HAP-1 (cell line): Measurements from ENCODE around the gene RANBP3.

Source experiments
- DNase-seq, 2 experiments: peaks; one replicate each; pipeline ENCODE4 v3.0.0-alpha.2; 2016 to 2020; ENCODE audit warnings: low spot score in 2 of 2
- H3K27me3 ChIP-seq: fragments of 250-450 bp; sonication (Bioruptor Pico); 2 replicates; pipeline ENCODE4 v1.5.1; 2020; ENCODE audit warnings: low read depth, mild to moderate bottlenecking, moderate library complexity
- H3K36me3 ChIP-seq: fragments of 250-450 bp; sonication (Bioruptor Pico); replicated peaks from 2 replicates; pipeline ENCODE4 v1.5.1; 2020; ENCODE audit warnings: mild to moderate bottlenecking
- H3K4me1 ChIP-seq: fragments of 250-450 bp; sonication (Bioruptor Pico); 2 replicates; pipeline ENCODE4 v1.5.1; 2020; ENCODE audit warnings: mild to moderate bottlenecking
- H3K4me3 ChIP-seq: fragments of 250-450 bp; sonication (Bioruptor Pico); 2 replicates; pipeline ENCODE4 v1.5.1; 2020; ENCODE audit warnings: mild to moderate bottlenecking, moderate library complexity
- H3K9me3 ChIP-seq: fragments of 250-450 bp; sonication (Bioruptor Pico); 2 replicates; pipeline ENCODE4 v1.5.1; 2020; ENCODE audit warnings: mild to moderate bottlenecking, moderate library complexity
- in situ Hi-C: fragments of 300-500 bp; cut with MboI; formaldehyde crosslinking; loops from 3 replicates; pipeline ENCODE4 v1.14.3; 2020; ENCODE audit warnings: low sequenced_read_pairs, inconsistent platforms, mixed read lengths

RANBP3 gene

DNA sequence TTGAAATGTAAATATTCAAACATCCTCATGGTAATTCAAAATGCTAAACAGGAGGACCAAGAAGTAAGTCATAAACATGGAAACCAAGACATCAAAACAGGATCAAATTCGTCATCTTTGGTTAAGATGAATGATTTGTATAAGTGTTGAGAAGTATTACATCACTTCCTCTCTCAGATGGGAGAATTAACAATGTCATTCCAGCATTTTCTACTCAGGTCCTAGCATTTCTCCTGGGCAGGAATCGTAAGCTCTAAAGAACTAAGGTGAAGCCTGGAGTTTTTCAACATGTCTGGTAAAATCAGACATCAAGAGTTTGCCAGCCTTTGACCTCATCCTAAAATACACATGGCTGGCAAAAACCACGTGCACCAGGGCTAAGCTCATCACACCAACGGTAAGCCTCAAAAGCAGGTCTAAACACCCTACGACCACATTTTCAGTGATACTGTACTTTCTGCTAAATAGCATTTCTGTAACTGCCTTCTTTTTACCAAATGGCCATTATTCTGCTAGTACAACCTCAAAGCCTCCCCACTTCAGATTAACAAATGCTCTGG lies 24.8 kb downstream of the RANBP3 start:
- no peak overlapping the region for H3K4me3 ChIP-seq
- H3K27me3 ChIP-seq = no peaks in the 10 kb centered on the region
- no peaks in the 10 kb centered on the region for H3K9me3 ChIP-seq
- peaks cover 40% of the 10 kb centered on the region for H3K4me1 ChIP-seq
- peaks cover 12% of the 10 kb centered on the region; the same call in 1 of the 2 replicates for H3K36me3 ChIP-seq
- peak in 1 of 2 experiments; percentile 36 for DNase-seq
- in situ Hi-C loops = no loop called here

DNA sequence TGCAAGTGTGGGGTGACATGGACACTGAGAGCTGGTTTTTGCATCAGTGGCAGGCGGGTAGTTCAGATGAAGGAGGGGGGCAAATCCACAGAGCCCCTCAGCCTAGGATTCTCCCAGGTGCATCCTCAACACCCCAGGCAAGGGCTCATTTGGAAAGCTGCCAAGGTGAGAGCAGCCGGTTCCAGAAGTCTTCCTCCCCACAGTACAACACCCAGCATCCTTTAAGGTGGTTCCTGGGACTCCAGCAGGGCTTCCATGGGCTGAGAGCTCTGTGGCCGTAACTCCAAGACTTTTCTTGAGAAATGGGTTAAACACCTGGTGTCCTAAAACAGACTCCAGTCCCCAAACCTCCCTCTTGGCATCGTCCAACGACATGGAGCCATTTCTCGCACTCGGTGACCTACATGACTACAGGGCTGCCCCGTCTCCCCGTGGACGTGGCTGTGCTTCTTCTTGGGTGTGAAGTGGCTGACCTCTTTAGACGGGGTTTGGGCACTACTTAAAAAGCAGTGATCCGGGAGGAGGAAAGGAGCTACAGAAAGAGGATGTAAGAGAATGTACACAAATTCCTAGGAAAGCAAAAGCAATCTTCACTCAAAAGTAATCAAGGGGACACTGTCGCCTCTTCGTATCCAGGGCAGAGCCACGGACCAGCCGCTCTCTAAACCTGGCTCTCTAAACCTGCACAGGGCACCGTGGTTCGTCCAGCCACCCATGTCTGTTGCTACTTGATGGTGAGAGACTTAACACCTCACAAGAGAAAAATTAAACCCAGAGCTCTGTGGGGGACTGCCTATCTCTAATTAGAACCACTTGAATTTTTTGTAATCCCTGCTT lies 25.5 kb downstream of the RANBP3 start:
- Histone ChIP-seq H3K36me3 (peaks cover 12% of the 10 kb centered on the region; the same call in 1 of the 2 replicates), H3K4me3 (no peak overlapping the region), H3K27me3 (no peaks in the 10 kb centered on the region), H3K9me3 (no peaks in the 10 kb centered on the region), H3K4me1 (peaks cover 33% of the 10 kb centered on the region)
- in situ Hi-C loops = no loop called here
- DNase-seq = no peak

DNA sequence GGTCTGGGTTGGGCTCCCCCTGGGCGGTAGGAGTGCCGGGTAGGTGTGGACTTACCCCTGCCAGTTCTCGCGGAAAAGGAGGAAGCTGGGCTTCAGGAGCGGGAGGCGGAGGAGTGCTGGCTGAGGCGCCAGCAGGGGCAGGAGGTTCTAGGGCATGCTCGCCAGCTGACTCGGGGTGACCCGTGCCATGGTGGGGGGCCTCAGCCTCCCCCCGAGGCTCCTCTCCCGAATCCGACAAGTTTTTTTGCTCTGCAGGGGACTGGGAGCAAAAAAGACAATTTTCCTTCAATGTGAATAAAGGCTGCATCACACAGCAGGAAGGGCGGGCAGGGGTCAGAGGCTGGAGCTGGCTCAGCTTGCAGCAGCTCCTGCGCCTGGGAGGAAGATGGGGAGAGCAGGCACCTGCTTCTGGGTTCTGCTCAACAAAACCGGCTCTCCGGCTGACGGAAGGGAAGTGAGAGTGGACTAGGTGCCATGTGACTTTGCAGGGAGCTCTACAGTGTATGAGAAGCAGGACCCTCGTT lies 26.5 kb downstream of the RANBP3 start:
- in situ Hi-C loops = no loop called here
- H3K4me1 ChIP-seq = peaks cover 33% of the 10 kb centered on the region
- DNase-seq = no peak
- H3K9me3 ChIP-seq = no peaks in the 10 kb centered on the region
- peaks cover 12% of the 10 kb centered on the region; the same call in 1 of the 2 replicates for H3K36me3 ChIP-seq
- no peaks in the 10 kb centered on the region for H3K27me3 ChIP-seq
- H3K4me3 ChIP-seq = no peak overlapping the region

DNA sequence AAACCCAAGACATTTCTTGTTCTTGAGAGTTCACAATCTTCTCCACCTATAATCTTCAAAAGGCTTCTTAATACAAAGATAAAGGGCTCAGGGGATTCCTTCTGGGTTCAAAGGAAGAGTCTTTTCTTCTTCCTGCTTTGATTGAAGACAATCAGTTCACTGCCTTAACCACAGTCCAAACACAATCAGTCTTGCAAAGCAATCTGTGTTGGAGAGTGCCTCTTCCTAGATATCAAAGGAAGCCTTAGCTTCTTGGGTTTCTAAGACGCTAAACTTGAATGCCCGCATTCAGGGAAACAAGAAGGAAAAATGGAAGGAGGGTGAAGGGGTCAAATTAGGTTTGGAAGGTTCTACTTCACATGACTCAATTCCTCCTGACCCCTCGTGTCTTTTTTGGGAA lies 27.2 kb downstream of the RANBP3 start:
- no peaks in the 10 kb centered on the region for H3K27me3 ChIP-seq
- H3K36me3 ChIP-seq = peaks cover 12% of the 10 kb centered on the region; the same call in 1 of the 2 replicates
- DNase-seq = no peak
- no peak overlapping the region for H3K4me3 ChIP-seq
- in situ Hi-C loops = no loop called here
- no peaks in the 10 kb centered on the region for H3K9me3 ChIP-seq
- peaks cover 33% of the 10 kb centered on the region for H3K4me1 ChIP-seq

DNA sequence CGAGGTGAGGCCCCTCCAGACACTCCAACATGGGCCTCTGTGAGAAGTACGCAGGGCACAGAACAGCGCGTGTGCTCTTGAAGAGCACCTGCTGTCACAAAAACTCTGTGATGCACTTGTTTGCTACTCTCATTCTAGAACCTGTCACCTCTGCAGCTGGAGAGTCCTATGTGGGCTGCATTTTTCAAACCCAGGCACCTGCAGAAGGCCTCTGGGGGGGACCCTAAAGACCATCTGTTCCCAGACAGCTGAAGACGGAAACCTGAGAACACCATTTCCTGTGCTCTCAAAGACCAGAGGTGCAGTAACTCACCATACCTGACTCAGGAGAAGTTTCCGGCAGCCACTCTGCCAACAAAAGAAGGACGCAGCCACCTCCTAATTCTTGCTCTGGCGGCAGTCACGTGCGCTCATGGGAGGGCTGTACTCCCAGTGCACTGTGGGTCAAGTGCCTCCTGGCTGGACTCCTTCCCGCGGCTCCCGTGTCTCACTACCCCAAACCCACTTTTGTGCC lies 28.1 kb downstream of the RANBP3 start:
- no peaks in the 10 kb centered on the region for H3K27me3 ChIP-seq
- in situ Hi-C loops = no loop called here
- peaks cover 25% of the 10 kb centered on the region for H3K4me1 ChIP-seq
- H3K4me3 ChIP-seq = no peak overlapping the region
- no peak for DNase-seq
- peaks cover 12% of the 10 kb centered on the region; the same call in 1 of the 2 replicates for H3K36me3 ChIP-seq
- no peaks in the 10 kb centered on the region for H3K9me3 ChIP-seq

DNA sequence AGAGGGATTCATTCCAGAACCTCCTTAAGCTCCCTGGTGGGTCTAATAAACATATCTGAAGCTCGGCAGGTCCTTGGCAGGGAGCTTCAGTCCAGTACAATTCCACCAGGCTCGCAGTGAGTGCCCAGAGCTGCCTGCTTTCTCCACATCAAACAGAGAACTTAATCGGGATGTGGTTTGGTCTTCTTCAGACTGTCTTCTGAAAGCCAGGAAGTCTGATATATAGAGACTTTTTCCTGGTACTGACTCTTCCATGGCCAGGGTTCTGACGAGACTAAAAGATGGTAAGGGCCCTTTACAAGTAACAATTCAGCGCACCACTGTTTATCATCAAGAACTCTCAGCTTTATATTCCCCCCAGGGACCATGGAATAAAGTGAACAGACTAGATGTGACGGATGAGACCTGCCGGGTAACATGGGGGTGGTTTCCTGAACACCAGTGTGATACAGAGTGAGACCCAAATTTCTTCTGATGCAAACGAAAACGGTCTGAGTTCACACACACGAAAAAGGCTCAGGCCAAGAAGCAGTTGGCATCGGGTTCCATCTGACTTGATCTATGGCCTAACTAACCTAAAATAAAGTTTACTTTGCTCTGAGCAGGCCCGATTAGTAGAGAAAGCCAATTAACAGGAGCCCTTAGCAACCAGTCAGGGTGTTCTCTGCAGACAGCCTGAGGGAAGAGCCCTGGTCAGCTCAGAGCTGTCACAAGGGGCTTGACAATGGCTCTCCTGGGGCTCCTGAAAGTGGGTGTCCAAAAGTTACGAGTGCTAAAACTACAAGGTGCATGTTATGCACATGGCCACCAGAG lies 29.0 kb downstream of the RANBP3 start:
- DNase-seq = no peak
- peaks cover 12% of the 10 kb centered on the region; the same call in 1 of the 2 replicates for H3K36me3 ChIP-seq
- no peak overlapping the region for H3K4me3 ChIP-seq
- peaks cover 17% of the 10 kb centered on the region for H3K4me1 ChIP-seq
- in situ Hi-C loops = no loop called here
- H3K27me3 ChIP-seq = no peaks in the 10 kb centered on the region
- no peaks in the 10 kb centered on the region for H3K9me3 ChIP-seq

DNA sequence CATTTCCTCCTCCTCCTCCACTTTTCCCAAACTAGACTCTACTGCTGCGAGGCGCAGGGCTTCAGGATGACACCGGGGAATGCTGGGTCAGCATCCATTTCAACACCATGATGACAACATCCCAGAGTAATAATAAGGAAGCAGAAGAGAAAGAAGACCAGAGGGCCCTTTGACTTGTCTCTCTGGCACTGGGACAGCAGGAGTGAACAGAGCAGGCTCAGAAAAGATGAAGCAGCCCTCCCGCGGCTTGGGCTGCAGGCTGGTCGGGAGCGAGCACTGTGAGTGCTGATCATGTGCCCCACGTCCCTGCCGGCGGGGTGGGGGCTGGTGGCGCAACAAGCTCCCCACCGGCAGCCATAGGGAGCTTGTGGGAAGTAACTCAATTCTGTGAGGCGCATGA lies 30.5 kb downstream of the RANBP3 start:
- Histone ChIP-seq H3K27me3 (no peaks in the 10 kb centered on the region), H3K4me3 (no peak overlapping the region), H3K36me3 (peaks cover 15% of the 10 kb centered on the region; the same call in 1 of the 2 replicates), H3K4me1 (peaks cover 1% of the 10 kb centered on the region), H3K9me3 (no peaks in the 10 kb centered on the region)
- in situ Hi-C loops = no loop called here
- no peak for DNase-seq

DNA sequence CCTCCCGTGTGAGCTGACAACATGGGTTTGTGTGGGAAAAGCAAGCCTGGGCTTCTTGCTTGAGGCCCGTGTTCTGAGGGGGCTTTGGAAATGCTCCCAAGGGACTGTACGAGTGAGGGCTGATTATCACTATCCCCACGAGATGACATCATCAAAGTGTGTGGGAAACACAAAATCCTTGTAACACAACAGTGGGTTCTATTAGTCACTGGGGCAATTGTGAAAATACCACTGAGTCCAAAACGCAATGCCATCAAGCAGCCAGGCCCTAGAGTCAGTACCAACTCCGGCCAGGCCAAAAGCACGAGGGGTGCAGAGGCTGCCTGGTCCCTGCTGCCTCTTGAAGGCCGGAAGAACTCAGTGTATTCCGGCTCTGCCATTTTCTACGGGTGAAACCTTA lies 34.3 kb downstream of the RANBP3 start:
- Histone ChIP-seq H3K27me3 (no peaks in the 10 kb centered on the region), H3K36me3 (peaks cover 28% of the 10 kb centered on the region), H3K4me3 (no peak overlapping the region), H3K4me1 (no peaks in the 10 kb centered on the region), H3K9me3 (no peaks in the 10 kb centered on the region)
- DNase-seq = no peak
- in situ Hi-C loops = no loop called here

DNA sequence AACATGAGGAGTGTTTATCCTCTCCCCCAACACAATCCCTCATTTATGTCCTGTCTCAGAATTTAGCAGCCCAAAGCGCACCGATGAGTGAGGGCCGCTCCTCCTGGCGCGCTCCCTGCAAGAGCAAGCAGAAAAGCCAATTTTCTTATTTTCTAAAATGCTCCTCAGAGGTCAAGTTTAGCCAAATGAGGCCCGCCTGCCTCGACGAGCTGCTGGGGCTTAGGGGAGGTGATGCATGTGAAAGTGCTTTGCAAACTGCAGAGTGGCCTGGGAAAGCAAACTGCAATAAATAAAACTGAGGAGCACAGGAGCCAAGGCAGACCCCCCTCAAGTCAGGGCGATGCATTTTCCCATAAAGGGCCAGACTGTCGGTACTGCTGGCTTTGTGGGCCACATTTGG lies 34.9 kb downstream of the RANBP3 start:
- Histone ChIP-seq H3K4me1 (no peaks in the 10 kb centered on the region), H3K9me3 (no peaks in the 10 kb centered on the region), H3K27me3 (no peaks in the 10 kb centered on the region), H3K4me3 (no peak overlapping the region), H3K36me3 (peaks cover 27% of the 10 kb centered on the region)
- DNase-seq = no peak
- in situ Hi-C loops = no loop called here

DNA sequence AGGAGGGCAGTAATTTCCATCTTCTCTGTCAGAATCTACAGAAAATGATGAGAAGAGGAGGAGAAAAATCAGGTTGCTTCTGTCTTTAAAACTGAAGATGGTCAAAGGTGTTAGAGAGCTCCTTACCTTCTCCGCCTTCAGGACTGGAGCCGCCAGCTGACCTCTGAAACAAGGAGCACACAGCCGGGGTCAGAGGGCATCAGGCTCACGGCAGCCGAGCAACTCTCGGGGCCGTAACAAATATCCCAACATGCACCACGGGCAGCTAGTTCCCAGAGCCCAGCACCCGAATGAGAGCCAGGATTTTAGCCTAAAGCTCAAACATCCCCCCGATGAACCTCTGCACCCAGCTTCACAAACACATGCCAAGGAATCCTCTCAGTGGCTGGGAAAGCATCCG lies 36.3 kb downstream of the RANBP3 start:
- H3K4me1 ChIP-seq = no peaks in the 10 kb centered on the region
- no peaks in the 10 kb centered on the region for H3K27me3 ChIP-seq
- H3K9me3 ChIP-seq = no peaks in the 10 kb centered on the region
- H3K4me3 ChIP-seq = no peak overlapping the region
- no peak for DNase-seq
- peaks cover 36% of the 10 kb centered on the region for H3K36me3 ChIP-seq
- in situ Hi-C loops = no loop called here

DNA sequence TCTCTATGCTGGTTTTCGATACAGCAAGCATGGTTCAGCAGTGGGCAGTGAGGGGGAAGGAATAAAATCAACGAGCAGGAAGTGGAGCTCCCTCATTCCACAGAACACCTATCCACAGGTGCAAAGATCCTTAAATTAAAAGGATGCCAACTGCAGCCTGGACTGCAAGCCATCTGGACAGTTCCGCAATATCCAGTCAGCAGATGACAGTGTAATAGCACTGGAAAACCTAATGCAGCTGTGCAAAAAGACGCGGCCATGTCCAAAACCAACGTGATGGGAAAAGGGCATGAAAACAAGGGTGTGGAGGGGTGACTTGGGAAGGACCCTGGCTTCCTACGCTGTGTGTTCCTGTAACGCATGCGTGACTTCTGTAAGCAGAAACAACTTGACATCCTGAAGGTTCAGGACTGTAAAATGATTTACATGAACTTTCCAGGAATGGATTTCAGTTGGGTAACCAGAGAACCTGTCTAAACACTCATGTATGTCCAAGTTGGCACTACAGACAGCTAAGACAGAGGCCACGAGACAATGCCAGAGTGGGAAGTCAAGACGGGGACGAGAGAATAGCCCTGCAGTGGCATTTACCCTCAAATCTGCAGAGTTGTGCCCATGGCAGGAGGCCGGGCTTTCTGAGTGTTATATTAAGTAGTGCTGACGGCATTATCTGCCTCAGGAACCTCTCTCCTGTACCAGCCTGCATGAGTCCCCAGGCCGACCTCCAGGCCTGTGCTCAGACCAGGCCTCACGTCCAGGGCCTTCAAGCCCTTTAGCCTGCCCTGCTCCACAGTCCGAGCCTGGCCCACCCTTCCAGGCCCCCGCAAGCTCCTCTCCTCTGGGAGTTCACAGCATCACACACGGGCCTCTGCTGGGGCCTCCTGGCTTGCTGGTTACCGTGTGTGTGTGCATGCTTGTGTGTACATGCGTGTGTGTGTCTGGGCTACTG lies 37.4 kb downstream of the RANBP3 start:
- Histone ChIP-seq H3K27me3 (no peaks in the 10 kb centered on the region), H3K36me3 (peaks cover 40% of the 10 kb centered on the region), H3K9me3 (no peaks in the 10 kb centered on the region), H3K4me1 (no peaks in the 10 kb centered on the region), H3K4me3 (no peak overlapping the region)
- DNase-seq = no peak
- in situ Hi-C loops = no loop called here

DNA sequence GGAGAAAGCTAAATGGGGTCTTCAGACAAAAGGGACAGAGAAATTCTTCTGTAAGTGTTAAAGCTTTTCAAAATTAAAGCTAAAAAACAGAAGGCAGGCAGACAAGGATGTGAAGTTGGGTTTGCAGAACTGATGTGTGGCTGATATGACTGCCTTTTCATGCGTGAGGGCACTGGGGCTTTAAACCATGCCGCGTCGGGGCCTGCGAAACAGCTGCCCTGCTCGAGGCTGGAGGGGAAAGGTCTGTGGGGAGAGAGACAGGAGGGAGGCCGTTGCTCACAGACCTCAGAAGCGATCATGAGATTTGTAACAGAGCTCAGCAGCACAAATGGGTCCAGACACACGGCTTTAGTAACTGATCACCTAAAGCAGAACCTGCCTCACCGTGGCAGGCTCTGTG lies 40.4 kb downstream of the RANBP3 start:
- Histone ChIP-seq H3K4me1 (no peaks in the 10 kb centered on the region), H3K27me3 (no peaks in the 10 kb centered on the region), H3K9me3 (no peaks in the 10 kb centered on the region), H3K4me3 (no peak overlapping the region), H3K36me3 (peaks cover 42% of the 10 kb centered on the region)
- in situ Hi-C loops = no loop called here
- DNase-seq = no peak

DNA sequence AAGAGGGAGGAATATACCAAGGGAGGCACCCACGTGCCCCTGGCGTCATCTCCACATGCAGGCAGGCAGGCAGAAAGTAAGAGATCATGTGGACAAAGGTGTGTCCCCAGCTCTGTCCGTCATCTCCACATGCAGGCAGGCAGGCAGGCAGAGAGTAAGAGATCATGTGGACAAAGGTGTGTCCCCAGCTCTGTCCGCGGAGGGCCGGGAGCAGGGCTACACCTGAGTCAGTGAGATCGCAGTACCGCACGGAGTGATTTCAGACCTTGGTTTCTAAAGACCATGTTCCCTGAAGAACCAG lies 41.7 kb downstream of the RANBP3 start:
- in situ Hi-C loops = no loop called here
- peaks cover 44% of the 10 kb centered on the region for H3K36me3 ChIP-seq
- H3K9me3 ChIP-seq = no peaks in the 10 kb centered on the region
- no peaks in the 10 kb centered on the region for H3K27me3 ChIP-seq
- H3K4me3 ChIP-seq = no peak overlapping the region
- DNase-seq = no peak
- H3K4me1 ChIP-seq = no peaks in the 10 kb centered on the region
